ENCODE measurements around the gene SLC13A3. TPM values are rescaled to one million over a fixed set of nuclear protein-coding genes. Genes with fewer than 3 reads are reported as not detected.

SLC13A3 gene
- total RNA-seq, 1 donor from 2014 or later: 1.6 TPM

DNA sequence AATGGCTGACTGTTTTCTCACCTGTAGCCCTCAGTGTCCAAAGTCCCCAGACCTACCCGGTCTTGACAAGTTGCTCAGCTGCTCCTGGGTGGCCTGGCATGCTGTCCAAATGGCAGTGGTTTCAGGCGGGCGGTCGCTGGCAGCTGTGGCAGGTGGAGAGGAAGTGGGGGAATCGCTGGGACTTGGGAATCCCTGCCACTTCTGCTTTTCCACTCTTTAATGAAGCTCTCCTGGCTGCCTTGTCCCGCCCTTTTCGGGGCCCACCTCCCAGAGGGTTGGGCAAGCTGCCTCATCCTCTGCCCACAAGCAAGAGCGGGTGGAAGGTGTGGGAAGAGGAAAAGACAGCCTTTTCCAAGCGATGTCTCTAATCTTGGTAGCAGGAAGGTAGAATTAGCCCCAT lies 100.8 kb downstream of the SLC13A3 start, which contains the start of gene OCSTAMP:
TSS of gene OCSTAMP (minus strand) at position 194 of the 400 bp plus-strand sequence. CDS start at position 100, 94 bp downstream.
- no peak for DNase-seq (ENCODE audit: low read depth)

GRCh38 chr20:46549188-46549972 lies 101.9 kb downstream of the SLC13A3 start:
- no peak overlapping the region for H3K4me3 ChIP-seq (ENCODE audit: low read depth, low read length)
- no peak for TF ChIP-seq CTCF (conservative IDR thresholded peaks at IDR 0.05; ENCODE audit: low read depth, low read length)
- no peak for DNase-seq (ENCODE audit: low read depth)

More for the DNA sequence above, 100.8 kb downstream of the SLC13A3 start, which contains the start of gene OCSTAMP:
- no peak within 1 kb of the TSS for H3K4me3 ChIP-seq (ENCODE audit: low read depth, low read length)
- TF ChIP-seq CTCF (conservative IDR thresholded peaks at IDR 0.05; ENCODE audit: low read depth, low read length): no peak

DNA sequence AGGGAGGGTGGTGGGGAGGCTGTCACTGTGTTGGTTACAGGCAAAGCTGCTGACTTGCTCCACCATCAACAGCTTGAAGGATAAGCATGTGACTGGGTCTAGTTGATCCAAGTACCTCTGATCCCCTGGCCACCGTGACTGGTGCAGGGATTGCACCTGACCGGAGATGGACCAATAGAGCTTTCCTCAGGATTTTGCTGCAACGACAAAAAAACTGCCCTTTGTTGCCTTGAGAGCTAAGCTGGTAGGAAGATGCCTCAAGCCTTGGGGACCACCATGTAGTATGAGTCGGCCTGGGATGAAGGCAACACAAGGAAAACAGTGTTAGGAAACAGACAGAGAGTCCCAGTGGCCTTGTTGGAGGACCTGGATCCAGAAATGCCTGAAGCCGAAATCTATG lies 102.6 kb downstream of the SLC13A3 start:
- DNase-seq (ENCODE audit: low read depth): no peak
- no peak for TF ChIP-seq CTCF (conservative IDR thresholded peaks at IDR 0.05; ENCODE audit: low read depth, low read length)
- H3K4me3 ChIP-seq (ENCODE audit: low read depth, low read length): no peak overlapping the region

DNA sequence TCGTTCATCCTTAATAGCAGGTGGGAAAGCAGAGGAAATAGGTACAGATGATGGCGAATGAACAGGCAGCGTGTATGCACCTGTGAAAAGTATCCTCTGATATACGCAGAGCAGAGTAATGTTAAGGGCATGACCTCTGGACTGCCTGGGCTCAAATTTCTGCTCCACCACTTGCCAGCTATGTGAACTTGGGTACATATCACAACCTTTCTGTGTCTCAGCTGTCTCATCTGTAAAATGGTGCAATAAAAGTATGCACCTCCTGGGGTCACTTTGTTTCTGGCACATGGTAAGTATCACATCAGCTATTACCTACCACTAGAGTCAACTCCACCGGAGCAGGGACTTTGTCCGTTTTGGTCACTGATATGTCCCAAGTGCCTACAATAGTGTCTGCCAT lies 103.3 kb downstream of the SLC13A3 start:
- DNase-seq (ENCODE audit: low read depth): no peak
- no peak for TF ChIP-seq CTCF (conservative IDR thresholded peaks at IDR 0.05; ENCODE audit: low read depth, low read length)
- H3K4me3 ChIP-seq (ENCODE audit: low read depth, low read length): no peak overlapping the region

- no peak for TF ChIP-seq CTCF (conservative IDR thresholded peaks at IDR 0.05; ENCODE audit: low read depth, low read length)
- DNase-seq (ENCODE audit: low read depth): no peak
- no peak overlapping the region for H3K4me3 ChIP-seq (ENCODE audit: low read depth, low read length)
Measured at GRCh38 chr20:46546936-46547335, 104.3 kb downstream of the SLC13A3 start.

DNA sequence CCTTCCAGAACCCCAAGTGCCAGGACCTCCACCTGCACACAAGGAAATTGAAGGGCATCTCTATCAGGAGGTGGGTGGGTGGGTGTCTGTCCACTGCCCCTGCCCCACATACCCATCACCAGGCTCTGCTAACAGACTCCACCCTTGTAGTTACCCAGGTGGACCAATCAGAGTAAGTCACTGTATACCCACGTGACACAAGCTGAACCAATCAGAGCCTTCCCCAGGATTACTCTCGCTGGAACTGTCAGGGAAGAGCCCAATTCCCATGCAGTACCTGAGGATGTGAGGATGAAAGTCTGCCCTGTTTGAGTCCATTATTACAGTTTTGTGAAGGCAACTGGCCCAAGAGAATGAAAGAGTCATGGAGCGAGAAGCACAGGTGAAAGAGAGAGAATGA lies 105.0 kb downstream of the SLC13A3 start:
- H3K4me3 ChIP-seq (ENCODE audit: low read depth, low read length): no peak overlapping the region
- no peak for TF ChIP-seq CTCF (conservative IDR thresholded peaks at IDR 0.05; ENCODE audit: low read depth, low read length)

GRCh38 chr20:46545827-46546138 lies 105.5 kb downstream of the SLC13A3 start:
- no peak for TF ChIP-seq CTCF (conservative IDR thresholded peaks at IDR 0.05; ENCODE audit: low read depth, low read length)
- DNase-seq (ENCODE audit: low read depth): no peak
- H3K4me3 ChIP-seq (ENCODE audit: low read depth, low read length): no peak overlapping the region

More for the DNA sequence above, 105.0 kb downstream of the SLC13A3 start:
- DNase-seq (ENCODE audit: low read depth): no peak
